HepG2 (cell line): ENCODE measurements around the gene WFDC1. TPM values are rescaled to one million over a fixed set of nuclear protein-coding genes. Genes with fewer than 3 reads are reported as not detected.

ENCODE experiments used
- ADNP ChIP-seq: sonication (generic); formaldehyde crosslinking; IDR thresholded peaks from 2 replicates; pipeline ENCODE4 v1.4.0; 2020; ENCODE audit warnings: missing genetic modification reagents
- BATF2 ChIP-seq: sonication (generic); formaldehyde crosslinking; IDR thresholded peaks from 2 replicates; pipeline ENCODE4 v1.8.0; 2022; ENCODE audit warnings: mild to moderate bottlenecking, missing genetic modification reagents, moderate library complexity
- CCDC6 ChIP-seq: sonication (generic); formaldehyde crosslinking; IDR thresholded peaks from 2 replicates; pipeline ENCODE4 v1.8.1; 2022; ENCODE audit warnings: mild to moderate bottlenecking, missing genetic modification reagents, moderate library complexity
- CEBPB ChIP-seq: IDR thresholded peaks from 2 replicates; pipeline ENCODE4 v1.6.1; 2011; ENCODE audit warnings: low read depth, low read length, improper control_type of control experiment, borderline replicate concordance
- DMAP1 ChIP-seq: IDR thresholded peaks from 2 replicates; pipeline ENCODE4 v1.6.1; 2016
- EP300 ChIP-seq, 3 experiments: sonication (generic) in 1 of 3; formaldehyde crosslinking in 1 of 3; IDR thresholded peaks; 2 replicates each; pipeline versions ENCODE4 v1.5.1 to v1.6.1; 2011 to 2020; ENCODE audit warnings: low read depth in 2 of 3, low read length in 2 of 3, borderline replicate concordance in 1 of 3, improper control_type of control experiment in 1 of 3, mild to moderate bottlenecking in 1 of 3, missing genetic modification reagents in 1 of 3, moderate library complexity in 1 of 3
- MBNL3 ChIP-seq: fragments of 250-450 bp; sonication (Bioruptor Pico); conservative IDR thresholded peaks from 2 replicates; pipeline ENCODE4 v1.8.0; 2022; ENCODE audit warnings: mild to moderate bottlenecking, inconsistent platforms
- POLR2G ChIP-seq: fragments of 200-400 bp; formaldehyde crosslinking; IDR thresholded peaks from 2 replicates; pipeline ENCODE4 v1.6.1; 2018; ENCODE audit warnings: mild to moderate bottlenecking, low read depth, low read length, moderate library complexity
- RBM39 ChIP-seq: fragments of 200-400 bp; formaldehyde crosslinking; IDR thresholded peaks from one replicate; pipeline ENCODE4 v1.6.1; 2018; ENCODE audit warnings: antibody characterized with exemption, mild to moderate bottlenecking, low read depth, low read length; ENCODE audit not compliant: poor library complexity, severe bottlenecking
- SAFB2 ChIP-seq: sonication (generic); formaldehyde crosslinking; IDR thresholded peaks from 2 replicates; pipeline ENCODE4 v1.5.1; 2020; ENCODE audit warnings: missing genetic modification reagents, low read depth, mild to moderate bottlenecking, borderline replicate concordance
- SMAD1 ChIP-seq: sonication (generic); formaldehyde crosslinking; IDR thresholded peaks from 2 replicates; pipeline ENCODE4 v1.4.0; 2020; ENCODE audit warnings: missing genetic modification reagents, low read depth, mild to moderate bottlenecking, borderline replicate concordance
- SP5 ChIP-seq: IDR thresholded peaks from 2 replicates; pipeline ENCODE4 v1.6.1; 2016; ENCODE audit warnings: low read depth, borderline replicate concordance
- SRF ChIP-seq: IDR thresholded peaks from 2 replicates; pipeline ENCODE4 v1.6.1; 2011; ENCODE audit warnings: mild to moderate bottlenecking, low read depth, low read length, moderate library complexity
- TOE1 ChIP-seq: sonication (generic); formaldehyde crosslinking; IDR thresholded peaks from 2 replicates; pipeline ENCODE4 v1.4.0; 2020; ENCODE audit warnings: mild to moderate bottlenecking, missing genetic modification reagents
- ZBTB34 ChIP-seq: sonication (generic); formaldehyde crosslinking; IDR thresholded peaks from 2 replicates; pipeline ENCODE4 v1.8.0; 2022; ENCODE audit warnings: mild to moderate bottlenecking, missing genetic modification reagents
- ZFY ChIP-seq: sonication (generic); formaldehyde crosslinking; IDR thresholded peaks from 2 replicates; pipeline ENCODE4 v1.4.0; 2020; ENCODE audit warnings: missing genetic modification reagents
- ZMYM3 ChIP-seq: sonication (generic); formaldehyde crosslinking; IDR thresholded peaks from 2 replicates; pipeline ENCODE4 v1.5.1; 2020; ENCODE audit warnings: mild to moderate bottlenecking, missing genetic modification reagents
- ZNF124 ChIP-seq: sonication (generic); formaldehyde crosslinking; IDR thresholded peaks from 2 replicates; pipeline ENCODE4 v1.4.0; 2020; ENCODE audit warnings: missing genetic modification reagents
- ZNF326 ChIP-seq: sonication (generic); formaldehyde crosslinking; IDR thresholded peaks from 2 replicates; pipeline ENCODE4 v1.4.0; 2020; ENCODE audit warnings: missing genetic modification reagents, borderline replicate concordance
- ZNF34 ChIP-seq: sonication (generic); formaldehyde crosslinking; IDR thresholded peaks from 2 replicates; pipeline ENCODE4 v1.4.0; 2020; ENCODE audit warnings: mild to moderate bottlenecking, missing genetic modification reagents, borderline replicate concordance
- ZNF597 ChIP-seq: sonication (generic); formaldehyde crosslinking; IDR thresholded peaks from 2 replicates; pipeline ENCODE4 v1.5.0; 2020; ENCODE audit warnings: missing genetic modification reagents
- ZNF609 ChIP-seq: sonication (generic); formaldehyde crosslinking; IDR thresholded peaks from 2 replicates; pipeline ENCODE4 v1.4.0; 2020; ENCODE audit warnings: mild to moderate bottlenecking, missing genetic modification reagents, borderline replicate concordance
- ZSCAN22 ChIP-seq: sonication (generic); formaldehyde crosslinking; IDR thresholded peaks from 2 replicates; pipeline ENCODE4 v1.4.0; 2020; ENCODE audit warnings: mild to moderate bottlenecking, missing genetic modification reagents
- polyA plus RNA-seq, 8 experiments: library from polyadenylated mRNA; depleted of rRNA in 3 of 8; stranded (reverse) in 7 of 8; unstranded in 1 of 8; fragments of >200 nt; fragmentation: Illumina TruSeq in 4 of 8; extraction: Trizol in 4 of 8; gene quantifications; 2 replicates each; pipeline versions ENCODE4 v1.2.1 to v1.2.3, GENCODE V29; 2011 to 2016; ENCODE audit warnings: low read depth in 4 of 8, missing spikeins in 1 of 8, mixed read lengths in 1 of 8; ENCODE audit not compliant: insufficient read depth in 1 of 8
- total RNA-seq, 5 experiments: library from RNA; depleted of rRNA; stranded (reverse); fragments of >200 nt; fragmentation: Illumina TruSeq; extraction: Trizol; gene quantifications; 2 replicates each; pipeline ENCODE4 v1.2.3, GENCODE V29; 2016; ENCODE audit warnings: low read depth in 1 of 5

The WFDC1 gene
- total and polyA plus RNA-seq, 2 of the 13 experiments (the other 11 are each of a cell fraction or from before 2014, with no cell fraction given), result not detected

GRCh38 chr16:84356591-84357116, 62.0 kb downstream of the WFDC1 start (continued):
- TF ChIP-seq BATF2 (CRISPR knock-in tag), result no peak
- TF ChIP-seq ADNP (CRISPR knock-in tag), result no peak
- peak; percentile 77; the same call in 1 of the 2 replicates for TF ChIP-seq ZBTB34 (CRISPR knock-in tag)
- no peak for TF ChIP-seq RBM39
- no peak for TF ChIP-seq SMAD1 (CRISPR knock-in tag)
- no peak for TF ChIP-seq CEBPB
- TF ChIP-seq MBNL3 (CRISPR knock-in tag), result no peak
- no peak for TF ChIP-seq DMAP1 (CRISPR knock-in tag)
- no peak for TF ChIP-seq POLR2G
- TF ChIP-seq EP300 (IDR thresholded peaks at IDR 0.05; ENCODE audit: low read depth in 2 of 2, low read length in 2 of 2), result no peak
- no peak for TF ChIP-seq EP300 (CRISPR knock-in tag; IDR thresholded peaks at IDR 0.05; ENCODE audit: borderline replicate concordance)
- TF ChIP-seq TOE1 (CRISPR knock-in tag), result no peak
- TF ChIP-seq ZFY (CRISPR knock-in tag), result no peak
- peak; percentile 24; the same call in 1 of the 2 replicates for TF ChIP-seq SP5 (CRISPR knock-in tag)
- TF ChIP-seq CCDC6, result no peak
- no peak for TF ChIP-seq ZSCAN22 (CRISPR knock-in tag)
- TF ChIP-seq ZNF124 (CRISPR knock-in tag), result no peak
- no peak for TF ChIP-seq SAFB2 (CRISPR knock-in tag)
- TF ChIP-seq ZNF597 (CRISPR knock-in tag), result no peak
- no peak for TF ChIP-seq ZMYM3 (CRISPR knock-in tag)
- TF ChIP-seq SRF, result no peak
- TF ChIP-seq ZNF326 (CRISPR knock-in tag), result no peak
- TF ChIP-seq ZNF609 (CRISPR knock-in tag), result peak; percentile 84
- no peak for TF ChIP-seq ZNF34 (CRISPR knock-in tag)
